Skin epidermis (tissue), 12 donors: ENCODE measurements around the gene RRP1.
"Not testable (repeated sequence)": the region's sequence is repeated elsewhere in the genome, so short reads cannot be mapped to it uniquely, and the experiment has no call there.

Experiments
- H3K27ac ChIP-seq, 21 experiments: fragments of 200-600 bp; sonication (generic) in 11 of 21; one replicate each; pipeline ENCODE4 v1.5.0; 2020; ENCODE audit warnings: mild to moderate bottlenecking in 3 of 21, inconsistent platforms in 2 of 21, moderate library complexity in 2 of 21
- H3K4me3 ChIP-seq, 7 experiments: fragments of 200-600 bp; sonication (generic) in 2 of 7; one replicate each; pipeline ENCODE4 v1.5.0; 2020; ENCODE audit warnings: inconsistent platforms in 2 of 7, mild to moderate bottlenecking in 2 of 7, moderate library complexity in 1 of 7

RRP1 gene

DNA sequence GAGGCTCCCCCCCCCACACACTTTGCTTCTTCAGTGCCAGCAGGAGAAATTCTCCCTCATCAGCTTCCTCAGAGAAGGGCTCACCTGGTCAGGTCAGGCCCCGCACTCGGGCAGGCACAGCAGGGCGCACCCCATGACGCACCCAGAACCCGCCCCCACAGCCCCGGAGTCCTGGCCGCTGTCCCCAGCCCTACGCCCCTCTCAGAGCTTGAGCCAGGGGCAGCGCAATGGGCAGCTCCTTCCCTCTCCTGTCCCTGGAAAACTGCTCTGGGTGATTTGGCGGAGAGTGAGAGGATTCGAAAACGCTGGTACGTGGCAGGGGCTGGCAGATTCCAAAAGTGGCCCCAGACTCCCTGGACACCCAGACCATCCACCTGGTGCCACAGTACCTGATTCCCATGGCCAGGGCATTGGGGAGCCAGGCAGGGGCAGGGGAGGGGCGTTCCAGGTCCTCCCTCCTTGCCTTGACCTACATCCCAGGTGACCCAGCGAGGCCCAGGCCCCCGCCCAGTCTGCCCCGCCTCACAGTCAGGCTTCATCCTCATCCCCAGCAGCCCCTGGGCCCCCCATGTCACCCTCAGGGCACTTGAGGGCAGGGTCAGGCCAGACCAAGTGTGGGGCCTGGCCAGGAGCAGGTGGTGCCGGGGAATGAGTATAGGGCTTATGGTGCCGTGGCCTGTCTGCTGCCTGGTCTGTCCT lies 23.7 kb downstream of the RRP1 start:
- Histone ChIP-seq H3K27ac (peak overlapping the region in 19 of 21 experiments; percentile 15 to 84 (median 75)), H3K4me3 (peak overlapping the region in 2 of 7 experiments; percentile 27 to 37)

DNA sequence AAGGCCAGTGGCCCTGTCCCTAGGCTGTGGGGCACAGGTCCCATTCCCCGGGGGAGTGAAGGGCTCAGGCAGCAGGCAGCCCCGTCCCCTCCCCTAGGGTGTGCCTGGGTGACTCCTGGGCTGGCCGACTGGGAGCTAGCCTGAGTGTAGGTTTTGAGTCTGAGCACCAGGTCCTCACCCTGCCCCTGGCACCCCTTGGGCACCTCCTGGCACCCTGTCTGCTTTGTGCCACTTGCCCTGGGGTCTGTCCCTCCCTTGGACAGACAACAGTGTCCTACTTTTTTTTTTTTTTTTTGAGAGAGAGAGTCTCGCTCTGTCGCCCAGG lies 24.2 kb downstream of the RRP1 start:
- Histone ChIP-seq H3K4me3 (no peak overlapping the region), H3K27ac (peak overlapping the region in 15 of 21 experiments; percentile 50 to 84 (median 78))

GRCh38 chr21:43814215-43815106 lies 25.1 kb downstream of the RRP1 start:
- no peak overlapping the region for H3K4me3 ChIP-seq
- H3K27ac ChIP-seq: peak overlapping the region in 6 of 21 experiments; percentile 3 to 62 (median 30)

DNA sequence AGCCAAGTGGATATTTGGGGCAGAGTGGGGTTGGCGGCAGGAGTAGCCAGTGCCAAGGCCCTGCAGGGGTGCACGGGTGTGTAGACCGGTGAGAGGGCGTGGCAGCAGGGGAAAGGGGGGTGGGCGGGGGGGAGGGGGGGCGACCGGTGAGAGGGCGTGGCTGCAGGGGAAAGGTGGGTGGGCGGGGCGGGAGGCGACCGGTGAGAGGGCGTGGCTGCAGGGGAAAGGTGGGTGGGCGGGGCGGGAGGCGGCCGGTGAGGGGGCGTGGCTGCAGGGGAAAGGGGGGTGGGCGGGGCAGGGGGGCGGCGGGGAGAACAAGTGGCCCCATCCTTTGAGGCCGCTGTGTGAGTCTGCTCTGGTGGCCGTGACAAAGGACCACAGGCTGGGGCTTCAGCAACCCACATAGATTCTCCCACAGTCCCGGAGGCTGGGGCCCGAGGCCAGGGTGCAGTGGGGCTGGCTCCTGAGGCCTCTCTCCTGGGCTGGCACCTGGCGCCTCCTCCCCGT lies 25.8 kb downstream of the RRP1 start:
- H3K27ac ChIP-seq: peak overlapping the region in 3 of 21 experiments; percentile 5 to 62 (median 27)

GRCh38 chr21:43815991-43816390 lies 26.6 kb downstream of the RRP1 start:
- Histone ChIP-seq H3K27ac (no peak overlapping the region), H3K4me3 (no peak overlapping the region)

More for the DNA sequence above, 25.8 kb downstream of the RRP1 start:
- no peak overlapping the region for H3K4me3 ChIP-seq

- no peak overlapping the region for H3K4me3 ChIP-seq
- peak overlapping the region in 1 of 21 experiments; percentile 31 for H3K27ac ChIP-seq
Observed at GRCh38 chr21:43816611-43817071, 27.3 kb downstream of the RRP1 start.

- H3K27ac ChIP-seq: peak overlapping the region in 7 of 21 experiments; percentile 16 to 62 (median 31)
- H3K4me3 ChIP-seq: no peak overlapping the region
Observed at GRCh38 chr21:43817157-43818086, 28.0 kb downstream of the RRP1 start.

- peak overlapping the region in 3 of 21 experiments; percentile 12 to 58 (median 21) for H3K27ac ChIP-seq
- H3K4me3 ChIP-seq: no peak overlapping the region
Observed at GRCh38 chr21:43818685-43819084, 29.3 kb downstream of the RRP1 start.

DNA sequence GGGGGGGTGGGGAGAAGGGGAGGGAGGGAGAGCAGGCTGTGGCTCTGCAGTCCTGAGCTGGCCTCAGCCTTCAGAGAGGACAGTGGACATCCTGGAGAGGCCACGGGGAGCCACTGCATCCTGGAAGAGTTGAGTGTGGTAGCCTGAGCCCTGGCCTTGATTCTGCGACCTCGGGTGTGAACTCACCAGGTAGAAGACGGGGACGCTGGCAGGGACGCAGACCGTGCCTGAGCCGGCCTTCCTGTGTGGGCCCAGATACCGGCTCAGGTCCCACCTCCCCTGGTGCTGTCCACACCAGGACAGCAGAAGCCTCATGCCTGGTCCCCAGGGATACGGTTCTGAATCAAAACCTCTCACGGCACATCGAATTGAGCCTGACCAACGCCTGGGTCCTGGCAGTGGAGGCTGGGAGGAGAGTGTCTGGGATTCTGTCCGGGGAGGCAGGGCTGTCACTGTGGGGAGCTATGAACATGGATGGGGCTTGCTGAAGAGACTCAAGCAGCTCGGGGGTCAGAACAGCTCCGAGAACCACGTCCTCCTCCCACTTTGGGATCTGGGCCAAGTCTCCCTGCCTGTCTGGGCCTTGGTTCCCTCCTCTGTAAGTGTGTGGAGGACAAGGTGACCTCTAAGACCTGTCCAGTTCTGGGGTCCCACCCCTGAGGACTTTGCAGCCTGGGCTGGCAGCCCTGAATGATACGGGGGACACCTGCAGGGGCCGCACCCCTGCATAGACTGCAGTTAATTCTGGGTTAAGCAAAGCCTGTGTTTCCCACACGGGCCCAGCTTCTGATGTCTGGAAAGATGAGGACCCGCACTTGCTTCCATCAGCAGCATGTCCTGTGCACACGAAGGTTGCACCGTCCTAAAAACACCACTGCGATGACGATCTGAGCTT lies 30.4 kb downstream of the RRP1 start:
- H3K4me3 ChIP-seq: no peak overlapping the region

GRCh38 chr21:43820466-43820865 lies 31.1 kb downstream of the RRP1 start:
- no peak overlapping the region for H3K4me3 ChIP-seq
- no peak overlapping the region for H3K27ac ChIP-seq

More for the DNA sequence above, 30.4 kb downstream of the RRP1 start:
- H3K27ac ChIP-seq: peak overlapping the region in 4 of 21 experiments; percentile 12 to 63 (median 36)

DNA sequence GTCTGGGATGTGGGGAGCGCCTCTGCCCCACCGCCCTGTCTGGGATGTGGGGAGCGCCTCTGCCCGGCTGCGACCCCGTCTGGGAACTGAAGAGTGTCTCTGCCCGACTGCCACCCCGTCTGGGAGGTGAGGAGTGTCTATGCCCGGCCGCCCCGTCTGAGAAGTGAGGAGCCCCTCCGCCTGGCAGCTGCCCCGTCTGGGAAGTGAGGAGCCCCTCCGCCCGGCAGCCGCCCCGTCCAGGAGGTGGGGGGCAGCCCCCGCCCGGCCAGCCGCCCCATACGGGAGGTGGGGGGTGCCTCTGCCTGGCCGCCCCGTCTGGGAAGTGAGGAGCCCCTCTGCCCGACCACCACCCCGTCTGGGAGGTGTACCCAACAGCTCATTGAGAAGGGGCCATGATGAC lies 32.8 kb downstream of the RRP1 start:
- H3K27ac ChIP-seq, H3K4me3 ChIP-seq: not testable (repeated sequence)

- H3K27ac ChIP-seq, H3K4me3 ChIP-seq: not testable (repeated sequence)
Observed at GRCh38 chr21:43822741-43823140, 33.4 kb downstream of the RRP1 start.

DNA sequence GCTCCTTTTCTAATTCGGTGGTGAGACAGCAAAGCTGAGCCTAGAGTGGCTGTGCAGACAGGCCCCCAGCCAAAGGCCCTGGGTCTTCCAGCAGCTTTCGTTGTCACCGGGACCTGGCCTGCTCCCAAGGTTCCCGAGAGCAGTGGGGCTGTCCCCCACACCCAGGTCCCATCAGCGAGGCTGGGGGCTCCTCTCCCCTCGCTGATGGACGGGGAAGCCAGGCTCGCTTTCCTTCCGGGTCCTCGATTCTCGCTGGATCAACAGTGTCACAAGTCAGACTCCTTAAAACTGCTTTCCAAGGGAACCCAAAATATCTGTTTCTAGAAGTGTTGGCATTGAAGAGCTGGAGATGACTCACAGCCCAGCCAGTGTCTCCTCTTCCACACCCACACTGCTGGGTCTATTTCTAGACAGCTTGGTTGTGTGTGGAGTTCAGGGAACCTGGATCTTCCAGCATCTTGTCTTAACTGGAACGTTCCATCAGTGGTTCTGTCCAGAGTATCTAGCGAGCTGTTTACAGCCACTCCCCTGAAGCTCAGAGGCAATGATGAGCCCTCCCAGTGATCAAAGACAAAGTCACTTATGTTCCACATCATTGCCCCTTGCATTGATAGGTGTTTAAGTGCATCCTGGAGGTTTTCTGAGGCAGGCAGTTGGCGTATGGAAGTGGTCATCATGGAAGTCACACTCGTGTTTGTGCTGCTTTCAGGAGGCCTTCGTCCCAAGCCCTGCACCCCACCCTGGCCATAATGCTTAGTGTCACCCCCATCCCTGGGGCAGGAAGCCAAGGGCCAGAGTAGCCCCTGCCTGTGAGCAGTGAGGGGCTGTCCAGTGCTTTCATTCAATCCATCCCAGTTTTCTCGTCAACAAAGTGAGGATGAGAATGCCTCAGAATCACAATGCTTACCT lies 35.2 kb downstream of the RRP1 start:
- H3K4me3 ChIP-seq: no peak overlapping the region
- peak overlapping the region in 3 of 21 experiments; percentile 12 to 33 (median 18) for H3K27ac ChIP-seq

GRCh38 chr21:43825242-43825935 lies 36.0 kb downstream of the RRP1 start:
- no peak overlapping the region for H3K27ac ChIP-seq
- H3K4me3 ChIP-seq: no peak overlapping the region

DNA sequence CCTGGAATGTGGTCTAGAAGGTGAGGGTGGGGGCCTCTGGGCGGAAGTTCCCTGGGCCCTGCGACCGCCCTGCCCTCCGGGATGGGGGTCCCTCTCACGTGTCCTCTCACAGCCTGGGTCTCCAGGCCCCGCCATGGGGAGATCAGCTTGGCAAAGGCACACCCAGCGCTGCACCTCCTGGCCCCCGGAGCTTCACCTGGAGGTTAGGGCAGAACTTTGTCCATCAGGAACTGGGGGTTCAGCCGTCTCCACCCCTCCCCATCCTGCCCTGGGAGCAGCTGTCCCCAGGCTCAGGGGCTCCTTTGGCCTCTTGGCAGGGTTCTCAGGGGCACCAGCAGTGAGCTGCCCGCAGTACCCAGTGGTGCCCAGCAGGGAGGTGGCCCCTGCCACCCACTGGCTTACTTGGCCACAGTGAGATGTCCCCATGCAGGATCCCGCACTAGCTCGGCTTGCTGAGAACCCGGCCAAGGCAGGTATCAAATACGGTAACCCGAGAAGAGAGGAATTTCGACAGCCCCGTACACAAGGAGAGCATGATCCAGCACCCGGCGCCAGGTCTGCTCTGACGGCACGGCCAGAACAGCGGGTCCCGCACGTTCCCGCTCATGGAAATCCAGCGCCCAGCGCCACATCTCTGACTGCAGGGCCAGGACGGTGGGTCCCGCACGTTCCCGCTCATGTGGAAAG lies 36.7 kb downstream of the RRP1 start:
- H3K27ac ChIP-seq: no peak overlapping the region
- H3K4me3 ChIP-seq: no peak overlapping the region

DNA sequence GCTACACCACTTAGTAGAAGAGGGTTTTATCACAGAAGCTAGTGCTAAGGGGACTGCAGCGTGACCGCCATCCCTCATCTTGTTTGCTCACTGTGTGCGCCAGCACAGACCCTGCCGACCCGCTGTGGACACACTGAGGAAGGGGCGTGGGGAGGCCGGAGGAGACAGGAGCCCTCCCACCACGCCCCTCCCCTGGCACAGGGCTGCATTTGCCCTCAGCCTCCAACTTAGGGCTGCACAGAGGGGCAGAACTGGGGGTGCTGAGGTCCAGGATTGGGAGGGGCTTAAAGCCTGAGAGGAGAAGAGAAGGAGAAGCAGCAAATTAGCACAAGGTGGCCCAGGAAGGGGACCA lies 37.2 kb downstream of the RRP1 start:
- H3K27ac ChIP-seq: no peak overlapping the region

More for the DNA sequence above, 37.2 kb downstream of the RRP1 start:
- H3K4me3 ChIP-seq: no peak overlapping the region
